NCI-H2107 treated with DMSO at 0.1 percent for 48 hours (cell line): ENCODE data around the gene ADGRD1.

Experiments
- DNase-seq: peaks from one replicate; lab custom pipeline; 2025; ENCODE audit not compliant: unreplicated experiment; lab: John Stamatoyannopoulos, UW

The ADGRD1 gene

DNA sequence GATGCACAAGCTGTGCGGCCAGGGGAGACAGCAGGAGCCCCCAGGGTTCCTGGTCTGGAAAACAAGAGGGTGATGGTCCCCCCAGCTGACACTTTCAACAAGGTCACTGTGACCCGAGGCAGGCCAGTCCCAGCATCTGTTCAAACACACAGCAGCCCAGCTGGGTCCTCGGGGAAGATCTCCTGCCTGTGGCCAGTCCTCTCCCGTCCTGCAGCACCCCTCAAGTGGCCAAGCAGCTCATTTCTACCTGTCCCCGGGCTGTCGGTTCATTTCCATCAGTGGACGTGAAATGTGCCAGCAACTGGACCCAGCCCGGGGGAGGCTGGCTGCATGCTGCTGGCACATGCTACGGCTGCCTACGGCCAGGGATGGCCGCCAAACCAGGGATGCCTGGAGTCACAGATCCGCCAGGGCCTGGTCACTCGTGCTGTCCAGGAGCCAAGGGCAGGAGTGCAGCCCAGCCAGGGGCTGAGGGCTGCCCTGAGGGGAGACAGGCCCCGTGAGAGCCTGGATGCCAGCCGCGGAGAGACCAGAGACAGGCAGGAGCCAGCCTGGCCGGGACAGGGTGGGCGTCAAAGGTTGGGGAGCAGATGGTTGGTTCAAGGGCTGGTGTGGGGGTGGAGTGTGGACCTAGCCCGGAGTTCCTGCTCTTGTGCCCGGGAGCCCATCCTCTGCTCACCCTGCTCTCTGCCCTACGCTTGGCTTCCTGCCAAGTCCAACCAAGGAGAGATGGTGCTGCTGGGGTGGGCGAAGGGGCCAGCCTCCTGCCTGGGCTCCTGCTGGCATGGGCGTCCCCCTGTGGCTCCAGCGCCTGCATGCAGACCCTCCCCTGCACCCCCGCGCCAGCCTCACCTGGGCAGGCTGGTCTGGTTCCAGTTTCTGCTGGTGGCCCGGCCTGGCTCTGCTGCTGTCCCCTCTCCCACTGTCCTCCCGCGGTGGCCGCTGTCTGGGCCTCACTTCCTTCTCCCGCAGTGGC is 143.8 kb downstream of the ADGRD1 start:
- no peak for DNase-seq

GRCh38 chr12:131098178-131098981 is 144.7 kb downstream of the ADGRD1 start:
- DNase-seq = no peak

- no peak for DNase-seq
These were observed 146.4 kb downstream of the ADGRD1 start for GRCh38 chr12:131100031-131100674.

GRCh38 chr12:131101006-131101405 is 147.3 kb downstream of the ADGRD1 start:
- DNase-seq = no peak

- DNase-seq = no peak
These were observed 148.2 kb downstream of the ADGRD1 start for GRCh38 chr12:131101703-131102492.

DNA sequence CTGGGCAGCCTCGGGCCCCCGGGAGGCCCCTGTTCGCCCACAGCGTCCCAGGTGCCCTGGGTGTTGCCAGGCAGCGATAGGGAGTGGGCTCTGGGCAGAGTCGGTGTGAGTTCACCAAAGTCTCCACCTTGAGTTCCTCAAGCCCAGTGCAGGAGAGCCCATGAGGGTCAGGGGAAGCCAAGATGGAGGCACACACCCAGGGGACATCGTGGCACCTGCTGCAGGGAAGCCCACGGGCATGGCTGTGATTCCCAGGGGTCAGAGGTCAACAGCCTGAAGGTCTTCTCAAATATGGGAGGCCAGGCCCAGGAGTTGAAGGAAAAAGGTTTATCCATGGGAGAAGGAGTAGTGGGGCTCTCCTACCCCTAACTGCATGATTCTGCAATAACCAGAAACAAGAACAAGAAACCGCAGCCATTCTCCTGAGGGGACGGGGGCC is 148.8 kb downstream of the ADGRD1 start:
- no peak for DNase-seq

DNA sequence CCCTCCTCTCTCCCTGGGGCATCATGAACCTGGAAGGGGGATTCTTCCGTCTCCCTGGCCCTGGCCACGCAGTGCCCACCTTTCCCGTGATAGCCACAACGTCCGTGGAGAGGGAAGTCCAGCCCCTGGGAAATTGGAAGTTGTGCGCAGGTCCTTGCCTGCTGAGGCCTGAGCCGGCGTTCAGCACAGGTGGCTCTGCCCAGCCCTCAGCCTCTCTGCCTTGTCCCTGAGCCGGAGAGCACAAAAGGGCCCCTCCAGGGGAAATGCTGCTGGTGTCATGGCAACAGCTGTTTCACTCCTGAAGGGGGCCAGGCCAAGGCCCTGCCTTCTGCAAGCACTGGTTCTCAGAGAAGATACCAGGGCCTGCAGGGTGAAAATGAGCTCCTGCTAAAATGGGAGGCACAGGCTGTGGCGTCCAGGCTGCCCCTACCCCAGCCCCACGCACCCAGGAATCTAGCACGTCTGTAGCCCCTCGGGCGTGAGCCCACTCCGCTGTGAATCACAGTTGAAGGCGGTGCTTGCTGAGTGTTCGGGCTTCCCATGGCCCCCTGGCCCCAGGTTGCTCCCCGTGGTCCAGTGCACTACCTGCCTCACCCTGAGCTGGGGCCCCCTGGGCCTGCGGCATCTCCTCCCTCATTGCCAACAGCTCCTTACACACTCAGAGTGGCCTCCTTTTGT is 149.4 kb downstream of the ADGRD1 start:
- DNase-seq = no peak

- no peak for DNase-seq
These were observed 150.2 kb downstream of the ADGRD1 start for GRCh38 chr12:131103669-131104462.

DNA sequence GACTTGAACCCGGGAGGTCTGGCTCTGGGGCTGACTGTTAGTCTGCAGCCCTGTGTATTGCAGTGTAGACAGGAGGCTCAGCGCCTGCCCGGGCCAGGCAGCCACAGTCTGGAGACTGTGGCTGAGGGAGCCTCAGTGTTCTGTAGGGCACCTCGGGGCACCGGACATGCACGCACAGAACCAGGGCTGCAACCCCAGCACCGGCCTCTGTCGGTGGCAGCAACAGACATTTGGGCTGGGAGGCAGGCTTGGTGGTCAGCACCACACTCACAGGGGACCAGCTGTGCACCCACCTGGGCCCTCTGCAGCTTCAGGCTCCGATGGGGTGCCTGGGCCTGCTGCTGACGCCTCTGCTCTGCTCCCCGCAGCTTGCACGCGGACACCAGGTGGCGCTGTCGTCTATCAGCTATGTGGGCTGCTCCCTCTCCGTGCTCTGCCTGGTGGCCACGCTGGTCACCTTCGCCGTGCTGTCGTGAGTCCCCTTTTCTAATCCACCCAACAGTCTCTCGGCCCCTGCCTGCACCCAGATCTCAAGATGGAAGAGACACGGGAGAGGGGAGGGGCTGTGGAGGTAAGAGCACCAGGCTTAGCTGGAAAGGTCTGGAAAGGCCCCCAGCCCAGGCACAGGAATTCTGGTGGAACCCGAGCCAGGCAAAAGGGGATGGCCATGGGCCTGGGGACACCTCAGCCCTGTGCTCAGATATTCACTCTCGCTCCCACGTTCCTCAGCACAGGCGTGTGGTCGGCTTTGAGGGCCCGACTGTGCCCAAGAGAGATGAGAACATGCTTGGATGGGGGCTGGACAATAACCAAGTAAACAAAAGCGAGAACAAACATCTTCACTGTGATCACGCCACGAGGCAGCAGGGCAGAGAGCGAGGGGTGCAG is 151.0 kb downstream of the ADGRD1 start:
- DNase-seq = no peak

DNA sequence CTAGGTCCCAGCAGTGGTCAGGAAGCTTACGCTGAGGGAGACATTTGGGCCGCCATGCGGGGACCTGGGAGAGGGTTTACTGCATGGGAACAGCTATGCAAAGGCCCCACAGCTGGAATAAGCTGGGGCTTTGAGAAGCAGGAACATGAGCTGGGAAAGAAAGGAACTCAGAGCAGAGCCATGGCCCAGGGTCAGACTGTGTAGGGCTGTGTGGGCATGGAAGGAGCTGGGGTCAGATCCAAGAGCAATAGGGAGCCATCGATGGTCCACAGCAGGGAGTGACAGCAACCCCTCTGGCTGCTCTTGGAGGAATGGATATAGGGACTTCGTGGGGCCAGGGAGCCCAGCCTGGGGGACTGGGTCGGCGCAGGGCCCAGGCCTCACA is 151.6 kb downstream of the ADGRD1 start:
- DNase-seq = no peak

DNA sequence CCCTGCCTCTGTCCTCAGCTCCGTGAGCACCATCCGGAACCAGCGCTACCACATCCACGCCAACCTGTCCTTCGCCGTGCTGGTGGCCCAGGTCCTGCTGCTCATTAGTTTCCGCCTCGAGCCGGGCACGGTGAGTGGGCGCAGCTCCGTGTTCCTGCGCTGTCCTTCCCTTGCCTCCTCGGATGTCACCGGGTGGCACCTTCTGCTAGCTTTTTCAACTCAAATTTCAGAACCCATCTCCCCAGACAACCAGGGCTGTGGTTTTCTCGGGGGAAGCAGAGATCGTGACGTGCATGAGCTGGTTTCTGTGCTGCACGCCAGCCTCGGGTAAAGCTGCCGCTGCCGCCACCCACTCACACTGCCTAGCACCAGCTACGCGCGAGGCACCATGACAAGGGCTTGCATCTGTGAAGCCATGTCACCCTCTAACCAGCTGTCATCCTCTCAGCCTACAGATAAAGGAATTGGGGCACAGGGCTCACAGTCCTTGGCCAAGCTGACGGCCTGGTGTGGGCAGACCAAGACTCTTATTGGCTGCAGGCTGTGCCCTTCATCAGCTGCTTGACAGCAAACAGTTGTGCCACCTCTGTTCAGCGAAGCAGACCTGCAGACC is 152.1 kb downstream of the ADGRD1 start:
- no peak for DNase-seq

DNA sequence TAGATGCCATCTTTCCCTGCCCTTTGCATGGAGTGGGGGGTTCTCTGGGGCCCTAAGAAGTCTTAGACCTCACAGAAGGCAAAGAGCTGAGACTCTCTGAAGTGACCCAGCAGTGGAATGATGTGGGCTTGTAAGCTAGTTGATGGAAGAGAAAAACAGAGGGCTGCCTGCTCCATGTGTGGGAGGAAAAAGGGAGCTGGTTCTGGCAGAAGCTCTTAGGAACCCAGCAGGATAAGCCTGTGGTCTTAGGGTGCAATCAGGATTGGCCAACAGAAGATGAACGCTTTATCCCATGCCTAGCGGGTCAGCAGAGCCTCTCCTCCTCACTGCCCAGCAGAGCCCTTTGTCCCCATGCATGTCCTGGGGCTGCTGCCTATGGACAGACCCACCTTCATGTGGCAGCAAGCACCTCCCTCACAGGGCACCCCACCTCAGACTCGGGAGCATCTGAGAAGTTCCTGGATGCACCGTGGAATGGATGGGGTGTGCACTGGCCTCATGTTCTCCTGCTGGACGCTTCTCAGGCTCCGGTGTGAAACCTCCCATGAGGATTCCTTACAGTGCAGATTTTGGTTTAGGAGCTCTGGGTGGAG is 152.7 kb downstream of the ADGRD1 start:
- DNase-seq = no peak

GRCh38 chr12:131108177-131108955 is 154.7 kb downstream of the ADGRD1 start:
- no peak for DNase-seq

- DNase-seq = no peak
These were observed 157.7 kb downstream of the ADGRD1 start for GRCh38 chr12:131111446-131111845.

- no peak for DNase-seq
These were observed 158.3 kb downstream of the ADGRD1 start for GRCh38 chr12:131112021-131112420.

GRCh38 chr12:131112700-131113290 is 159.1 kb downstream of the ADGRD1 start:
- DNase-seq = no peak
